Ovary (tissue), 3 donors: Measurements from ENCODE around the gene NLRP9.

Source experiments
- POLR2A ChIP-seq: fragments of 450-650 bp; IDR thresholded peaks from one replicate; pipeline ENCODE4 v1.6.1; 2017; ENCODE audit warnings: antibody characterized with exemption, mild to moderate bottlenecking, moderate library complexity
- TF ChIP-seq, protein P1 (sequence below), 3 donors: fragments of 450-650 bp in 2 of 3; fragments of 200-600 bp in 1 of 3; IDR thresholded peaks; one replicate each; pipeline versions ENCODE4 v1.5.1 to v1.8.0; 2016 to 2022; ENCODE audit warnings: antibody characterized with exemption in 3 of 3, mild to moderate bottlenecking in 1 of 3
- donor health status: DM: no; HTN: no; CAD: no.

DNA sequence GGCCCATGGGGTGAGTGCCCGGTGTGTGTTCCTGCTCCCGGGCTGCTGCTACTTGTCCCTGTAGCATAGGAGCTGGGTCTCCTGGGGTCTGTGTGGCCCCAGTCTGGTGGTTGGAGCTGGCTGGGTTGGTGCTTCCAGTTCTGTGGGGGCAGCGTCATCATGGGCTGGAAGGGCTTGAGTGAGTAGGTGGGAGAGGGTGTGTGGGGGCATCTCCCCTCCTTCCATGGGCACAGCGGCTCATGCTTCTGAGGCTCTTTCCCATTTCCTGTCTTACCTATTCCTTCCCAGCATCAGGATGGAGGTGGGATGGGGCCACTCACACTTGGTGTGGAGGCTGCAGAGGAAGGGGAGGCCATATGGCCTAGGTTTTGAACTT is 71.2 kb downstream of the NLRP9 start:
- TF ChIP-seq, protein P1, sequence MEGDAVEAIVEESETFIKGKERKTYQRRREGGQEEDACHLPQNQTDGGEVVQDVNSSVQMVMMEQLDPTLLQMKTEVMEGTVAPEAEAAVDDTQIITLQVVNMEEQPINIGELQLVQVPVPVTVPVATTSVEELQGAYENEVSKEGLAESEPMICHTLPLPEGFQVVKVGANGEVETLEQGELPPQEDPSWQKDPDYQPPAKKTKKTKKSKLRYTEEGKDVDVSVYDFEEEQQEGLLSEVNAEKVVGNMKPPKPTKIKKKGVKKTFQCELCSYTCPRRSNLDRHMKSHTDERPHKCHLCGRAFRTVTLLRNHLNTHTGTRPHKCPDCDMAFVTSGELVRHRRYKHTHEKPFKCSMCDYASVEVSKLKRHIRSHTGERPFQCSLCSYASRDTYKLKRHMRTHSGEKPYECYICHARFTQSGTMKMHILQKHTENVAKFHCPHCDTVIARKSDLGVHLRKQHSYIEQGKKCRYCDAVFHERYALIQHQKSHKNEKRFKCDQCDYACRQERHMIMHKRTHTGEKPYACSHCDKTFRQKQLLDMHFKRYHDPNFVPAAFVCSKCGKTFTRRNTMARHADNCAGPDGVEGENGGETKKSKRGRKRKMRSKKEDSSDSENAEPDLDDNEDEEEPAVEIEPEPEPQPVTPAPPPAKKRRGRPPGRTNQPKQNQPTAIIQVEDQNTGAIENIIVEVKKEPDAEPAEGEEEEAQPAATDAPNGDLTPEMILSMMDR (IDR thresholded peaks at IDR 0.05): no peak
- TF ChIP-seq POLR2A: no peak
